IPS-18a (cell line): ENCODE data around the gene MAST4.

Source experiments
- H3K27ac ChIP-seq: one replicate; pipeline ENCODE4 v1.5.1; 2013; ENCODE audit warnings: low read length
- H3K27me3 ChIP-seq: one replicate; pipeline ENCODE4 v1.6.1; 2013; ENCODE audit warnings: mild to moderate bottlenecking, low read length; ENCODE audit not compliant: control insufficient read depth, insufficient read depth
- H3K36me3 ChIP-seq: one replicate; pipeline ENCODE4 v1.6.1; 2013; ENCODE audit warnings: low read depth, low read length; ENCODE audit not compliant: control insufficient read depth
- H3K4me1 ChIP-seq: one replicate; pipeline ENCODE4 v1.6.1; 2013; ENCODE audit warnings: low read depth, low read length; ENCODE audit not compliant: control insufficient read depth
- H3K4me3 ChIP-seq: one replicate; pipeline ENCODE4 v1.5.1; 2013; ENCODE audit warnings: low read length
- H3K9ac ChIP-seq: one replicate; pipeline ENCODE4 v1.6.1; 2013; ENCODE audit warnings: mild to moderate bottlenecking, low read length, moderate library complexity
- H3K9me3 ChIP-seq: one replicate; pipeline ENCODE4 v1.6.1; 2013; ENCODE audit warnings: low read depth, low read length; ENCODE audit not compliant: control insufficient read depth

Gene MAST4

DNA sequence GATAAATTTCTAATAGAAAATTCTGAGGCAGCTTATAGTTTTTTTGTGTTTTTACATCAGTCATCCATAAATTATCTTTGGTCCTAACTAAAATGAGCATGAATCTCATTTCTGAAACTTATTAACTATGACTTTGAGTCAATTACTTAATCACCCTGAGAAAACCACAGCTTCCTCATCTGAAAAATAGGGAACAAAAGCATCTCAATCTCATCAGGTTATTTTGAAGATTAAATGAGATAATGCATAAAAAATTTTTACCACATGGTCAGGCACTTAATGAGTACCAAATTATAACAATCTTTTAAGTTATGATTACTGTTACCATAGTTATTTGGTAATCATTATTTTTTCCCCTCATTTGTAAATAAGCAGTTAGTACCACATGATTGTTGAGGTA, 279.1 kb downstream of the MAST4 start:
- H3K36me3 ChIP-seq, result no peaks in the 10 kb centered on the region
- no peak overlapping the region for H3K4me3 ChIP-seq
- peaks cover 4% of the 10 kb centered on the region for H3K4me1 ChIP-seq
- no peak overlapping the region for H3K27ac ChIP-seq
- no peaks in the 10 kb centered on the region for H3K9me3 ChIP-seq
- H3K9ac ChIP-seq, result no peak overlapping the region
- no peaks in the 10 kb centered on the region for H3K27me3 ChIP-seq

DNA sequence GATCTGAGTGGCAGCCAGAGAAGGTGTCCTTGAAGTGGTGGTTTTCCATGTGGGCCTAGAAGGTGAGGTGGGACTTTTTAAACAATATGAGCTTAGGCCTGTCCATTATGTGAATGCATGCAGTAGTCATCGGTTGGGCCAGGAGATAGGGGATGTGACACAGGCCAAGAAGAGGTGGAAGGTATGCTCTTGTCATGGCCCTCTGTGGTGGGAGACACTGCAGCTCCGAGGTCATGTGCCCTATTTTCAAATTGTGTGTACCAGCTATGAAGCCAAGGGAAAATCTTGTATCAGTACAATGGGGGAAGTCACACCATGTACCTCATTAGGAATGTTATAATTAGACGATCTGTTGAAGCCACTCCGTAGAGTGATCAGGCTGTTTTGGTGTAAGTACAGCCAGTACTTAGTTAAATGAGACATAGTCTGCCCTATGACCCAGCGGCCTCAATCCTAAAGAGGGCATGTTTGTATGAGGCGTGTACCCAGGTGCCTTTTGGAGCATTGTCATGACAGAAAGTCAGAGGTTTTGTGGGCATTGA, 280.1 kb downstream of the MAST4 start:
- no peaks in the 10 kb centered on the region for H3K27me3 ChIP-seq
- H3K9me3 ChIP-seq, result no peaks in the 10 kb centered on the region
- H3K4me3 ChIP-seq, result no peak overlapping the region
- H3K36me3 ChIP-seq, result no peaks in the 10 kb centered on the region
- no peak overlapping the region for H3K9ac ChIP-seq
- peaks cover 4% of the 10 kb centered on the region for H3K4me1 ChIP-seq
- H3K27ac ChIP-seq, result no peak overlapping the region

DNA sequence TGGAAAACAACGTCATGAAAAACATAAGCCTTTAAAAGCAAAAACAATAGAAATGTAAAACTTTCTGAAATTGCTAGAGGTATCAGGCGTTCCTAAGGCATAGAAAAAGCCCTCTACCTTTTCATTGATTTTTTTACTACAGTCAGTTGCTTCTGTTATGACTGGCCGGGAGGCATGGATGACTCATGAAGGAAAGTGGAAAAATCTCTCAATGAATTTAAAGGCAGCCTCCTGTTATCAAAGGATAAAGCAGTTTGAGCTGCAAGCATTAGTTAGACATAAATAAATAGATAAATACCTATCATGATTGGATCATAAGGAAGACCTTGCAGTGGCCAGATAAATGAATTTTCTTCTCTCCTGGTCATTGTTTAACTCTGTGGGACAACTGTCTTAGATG, 281.6 kb downstream of the MAST4 start:
- no peaks in the 10 kb centered on the region for H3K4me1 ChIP-seq
- H3K36me3 ChIP-seq, result no peaks in the 10 kb centered on the region
- H3K9me3 ChIP-seq, result no peaks in the 10 kb centered on the region
- H3K27ac ChIP-seq, result no peak overlapping the region
- H3K4me3 ChIP-seq, result no peak overlapping the region
- no peak overlapping the region for H3K9ac ChIP-seq
- H3K27me3 ChIP-seq, result no peaks in the 10 kb centered on the region

DNA sequence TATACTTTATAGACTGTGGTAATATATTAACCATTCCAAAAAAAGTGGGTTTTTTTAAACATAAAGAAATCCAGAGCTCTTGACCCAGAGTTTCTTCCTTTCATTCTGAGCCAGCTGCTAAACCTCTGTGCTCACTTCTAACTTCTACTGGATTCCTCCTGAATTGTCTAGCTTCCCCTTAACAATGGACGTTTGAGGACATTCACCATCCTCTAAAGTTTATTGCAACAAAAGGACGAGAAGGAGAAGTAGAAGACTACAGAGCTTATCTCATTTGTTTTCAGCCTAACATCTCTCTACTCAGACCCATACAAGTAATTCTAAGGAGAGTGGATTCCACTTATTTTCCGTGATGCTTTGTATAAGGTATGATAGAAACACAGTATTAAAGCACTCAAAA, 284.2 kb downstream of the MAST4 start:
- Histone ChIP-seq H3K27ac (no peak overlapping the region), H3K4me3 (no peak overlapping the region), H3K27me3 (no peaks in the 10 kb centered on the region), H3K9ac (no peak overlapping the region), H3K36me3 (no peaks in the 10 kb centered on the region), H3K9me3 (no peaks in the 10 kb centered on the region), H3K4me1 (no peaks in the 10 kb centered on the region)

DNA sequence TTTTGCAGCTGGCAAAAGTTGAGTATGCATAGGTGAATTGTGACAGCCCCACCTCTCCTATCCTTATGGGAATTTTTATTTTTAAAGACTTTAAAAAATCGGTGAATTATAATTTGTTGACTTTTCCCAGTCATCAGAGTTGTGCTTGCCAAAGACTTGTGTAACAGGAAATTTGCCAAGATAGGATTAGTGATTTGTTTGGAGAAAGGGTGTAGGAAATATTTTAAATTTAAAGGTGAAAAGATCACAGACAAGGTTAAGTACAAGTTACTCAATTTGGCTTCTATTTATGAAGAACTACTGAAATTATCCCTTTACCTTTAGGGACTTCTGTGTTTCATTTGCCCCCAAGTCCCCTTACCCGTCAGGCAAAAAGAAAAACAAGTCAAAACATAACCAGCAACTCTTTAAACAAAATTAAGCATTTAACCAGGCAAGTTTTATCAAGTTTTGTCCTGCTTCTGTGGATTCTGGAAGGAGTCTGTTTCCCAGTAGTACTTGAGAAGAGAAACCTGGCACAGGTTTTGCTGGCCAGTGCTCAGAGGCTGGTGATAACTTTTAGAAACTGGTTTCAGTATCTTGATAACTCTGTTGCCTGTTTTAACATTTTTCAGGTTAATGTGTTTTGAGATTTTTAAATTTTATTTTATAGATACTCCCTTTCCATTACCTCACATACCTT, 285.4 kb downstream of the MAST4 start:
- H3K4me1 ChIP-seq, result no peaks in the 10 kb centered on the region
- no peak overlapping the region for H3K27ac ChIP-seq
- H3K36me3 ChIP-seq, result no peaks in the 10 kb centered on the region
- no peak overlapping the region for H3K9ac ChIP-seq
- no peak overlapping the region for H3K4me3 ChIP-seq
- H3K27me3 ChIP-seq, result no peaks in the 10 kb centered on the region
- H3K9me3 ChIP-seq, result no peaks in the 10 kb centered on the region

DNA sequence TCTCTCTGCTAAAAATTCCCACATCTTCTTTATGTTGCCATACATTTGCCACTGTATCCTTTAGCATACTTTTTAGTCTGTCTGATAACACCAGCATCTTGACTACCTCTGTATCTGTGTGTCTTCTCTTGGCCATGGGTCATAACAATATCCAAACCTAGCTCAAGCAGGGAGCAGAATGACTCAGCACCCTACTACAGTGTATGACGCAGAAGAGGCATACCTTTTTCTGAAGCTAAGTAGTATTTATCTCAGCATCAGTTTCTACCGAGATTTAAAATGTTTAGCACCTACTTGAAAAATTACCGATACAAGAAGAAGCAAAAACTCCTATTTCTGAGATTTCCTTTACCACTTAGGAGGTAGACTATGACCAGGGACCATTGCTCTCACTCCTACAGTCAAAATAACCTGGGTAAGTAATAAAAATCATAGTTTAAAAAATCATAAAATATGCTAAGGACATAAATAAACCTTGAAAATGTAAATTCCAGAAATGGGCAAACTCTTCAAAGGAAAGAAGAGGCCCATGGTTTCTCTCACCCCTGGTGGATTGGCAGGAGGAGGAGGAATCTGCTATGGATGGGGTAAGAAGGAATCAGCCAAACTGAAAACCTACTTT, 286.5 kb downstream of the MAST4 start:
- H3K4me3 ChIP-seq, result no peak overlapping the region
- no peak overlapping the region for H3K9ac ChIP-seq
- H3K27ac ChIP-seq, result no peak overlapping the region
- no peaks in the 10 kb centered on the region for H3K27me3 ChIP-seq
- no peaks in the 10 kb centered on the region for H3K36me3 ChIP-seq
- H3K4me1 ChIP-seq, result no peaks in the 10 kb centered on the region
- no peaks in the 10 kb centered on the region for H3K9me3 ChIP-seq

DNA sequence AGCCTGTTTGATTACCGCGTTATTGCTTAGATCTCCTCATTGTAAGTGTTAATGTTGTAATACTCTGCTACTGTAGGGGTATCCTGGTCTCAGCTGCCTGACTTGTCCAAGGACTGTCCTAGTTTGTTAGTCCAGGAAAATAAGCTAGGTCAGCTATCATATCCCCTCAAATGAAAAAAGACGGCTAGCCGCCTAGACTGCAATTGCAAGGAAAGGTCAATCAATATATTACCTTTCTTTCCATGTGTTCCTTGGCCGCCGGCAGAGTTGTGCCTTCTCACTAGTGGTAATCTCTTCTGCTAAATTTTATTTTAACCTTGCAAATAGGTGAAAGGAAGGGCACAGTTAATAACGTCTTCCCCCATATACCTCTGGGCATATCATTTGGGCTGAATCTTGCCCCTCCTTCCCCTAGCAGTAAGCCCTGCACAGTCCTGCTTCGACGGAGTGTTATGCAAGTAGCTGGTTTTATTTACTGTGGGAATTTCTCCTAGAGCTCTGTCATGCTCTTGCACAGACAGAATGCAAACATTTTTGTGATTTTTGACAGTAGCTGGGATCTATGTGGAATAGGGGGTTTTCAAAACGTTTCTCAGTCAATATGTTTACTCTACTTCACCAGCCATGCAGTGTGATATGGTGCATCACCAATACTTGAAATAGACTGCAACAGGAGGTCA, 288.5 kb downstream of the MAST4 start:
- Histone ChIP-seq H3K9ac (no peak overlapping the region), H3K4me1 (no peaks in the 10 kb centered on the region), H3K9me3 (no peaks in the 10 kb centered on the region), H3K27ac (no peak overlapping the region), H3K36me3 (no peaks in the 10 kb centered on the region), H3K4me3 (no peak overlapping the region), H3K27me3 (no peaks in the 10 kb centered on the region)

DNA sequence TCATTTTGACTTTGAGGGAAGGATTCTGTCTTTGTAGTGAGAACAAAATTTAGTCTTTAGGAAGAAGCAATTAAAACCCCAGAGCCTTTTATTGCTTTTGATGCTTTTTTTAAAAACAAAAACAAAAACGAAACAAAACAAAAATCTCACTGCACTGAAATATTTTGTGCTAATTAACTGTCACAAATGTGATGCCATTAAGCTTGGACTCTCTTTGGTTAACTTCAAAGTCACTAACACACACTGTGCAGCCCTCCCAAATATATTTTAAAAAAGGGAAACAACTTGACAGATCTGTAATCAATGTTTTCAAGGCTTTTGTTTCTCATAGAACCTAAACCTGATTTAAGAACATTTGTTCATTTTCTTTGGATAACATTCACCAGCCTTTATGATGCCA, 290.7 kb downstream of the MAST4 start:
- no peaks in the 10 kb centered on the region for H3K27me3 ChIP-seq
- no peaks in the 10 kb centered on the region for H3K36me3 ChIP-seq
- H3K4me1 ChIP-seq, result peaks cover 6% of the 10 kb centered on the region
- no peak overlapping the region for H3K4me3 ChIP-seq
- no peaks in the 10 kb centered on the region for H3K9me3 ChIP-seq
- H3K27ac ChIP-seq, result no peak overlapping the region
- no peak overlapping the region for H3K9ac ChIP-seq

DNA sequence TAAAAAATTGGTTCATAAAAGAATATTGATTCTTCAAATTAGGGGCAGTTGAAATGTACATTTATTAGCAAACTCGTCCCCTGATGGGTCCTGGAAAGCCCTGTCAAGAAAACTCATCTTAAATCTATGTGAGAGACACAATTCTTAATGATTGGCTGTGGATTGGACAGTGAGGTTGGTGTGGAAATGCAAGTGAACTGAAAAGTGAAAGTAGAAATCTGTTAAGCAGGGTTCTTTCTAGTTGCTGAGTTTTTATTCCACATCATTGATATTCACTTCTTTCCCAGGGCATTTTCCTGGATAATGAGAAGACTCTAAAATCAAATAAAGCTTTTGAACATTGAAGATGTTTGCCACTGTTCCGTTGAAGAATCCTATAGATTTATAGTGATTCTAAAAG, 292.4 kb downstream of the MAST4 start:
- H3K4me1 ChIP-seq, result peaks cover 6% of the 10 kb centered on the region
- no peak overlapping the region for H3K4me3 ChIP-seq
- H3K36me3 ChIP-seq, result no peaks in the 10 kb centered on the region
- H3K9me3 ChIP-seq, result no peaks in the 10 kb centered on the region
- H3K27me3 ChIP-seq, result no peaks in the 10 kb centered on the region
- H3K9ac ChIP-seq, result no peak overlapping the region
- H3K27ac ChIP-seq, result no peak overlapping the region

DNA sequence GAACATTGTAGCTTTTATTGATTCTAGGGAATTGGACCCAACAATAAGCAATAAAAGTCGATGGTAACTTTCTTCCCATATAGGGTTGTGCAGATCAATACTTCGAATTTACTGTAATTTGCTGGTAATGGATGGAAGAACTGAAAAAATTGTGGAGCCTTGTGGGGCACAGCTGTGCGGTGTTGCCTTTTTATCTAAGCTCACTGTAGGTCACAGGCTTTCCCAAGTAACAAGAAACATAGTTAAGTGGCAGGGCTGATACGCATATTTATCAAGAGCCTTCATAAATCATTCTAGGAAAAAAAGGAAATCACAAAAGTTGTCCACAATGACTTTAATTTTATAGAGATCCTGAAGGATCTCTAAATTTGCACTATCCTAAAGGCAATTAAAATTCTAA, 292.9 kb downstream of the MAST4 start:
- no peak overlapping the region for H3K4me3 ChIP-seq
- H3K27me3 ChIP-seq, result no peaks in the 10 kb centered on the region
- H3K9ac ChIP-seq, result no peak overlapping the region
- no peaks in the 10 kb centered on the region for H3K9me3 ChIP-seq
- no peak overlapping the region for H3K27ac ChIP-seq
- H3K36me3 ChIP-seq, result no peaks in the 10 kb centered on the region
- peaks cover 6% of the 10 kb centered on the region for H3K4me1 ChIP-seq

DNA sequence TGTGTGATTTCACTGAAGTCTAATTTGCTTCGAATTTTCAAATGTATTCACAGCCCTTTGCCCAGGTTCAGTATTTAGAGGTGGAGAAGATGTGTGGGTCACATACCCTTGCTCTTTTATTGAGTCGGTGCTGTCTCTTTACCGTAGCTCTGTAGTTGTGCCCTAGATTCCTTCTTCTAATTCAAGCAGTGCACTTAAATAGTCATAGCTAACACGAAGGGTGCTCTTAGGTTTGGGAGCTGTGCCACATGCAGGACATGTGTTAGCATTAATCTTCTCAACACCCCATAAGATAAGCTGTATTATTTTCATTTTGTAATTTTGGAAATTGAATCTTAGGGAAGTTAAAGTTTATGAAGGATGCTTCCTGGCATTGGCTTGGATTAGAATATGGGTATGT, 293.3 kb downstream of the MAST4 start:
- H3K36me3 ChIP-seq, result no peaks in the 10 kb centered on the region
- no peaks in the 10 kb centered on the region for H3K27me3 ChIP-seq
- H3K9ac ChIP-seq, result no peak overlapping the region
- no peak overlapping the region for H3K27ac ChIP-seq
- no peak overlapping the region for H3K4me3 ChIP-seq
- peaks cover 6% of the 10 kb centered on the region for H3K4me1 ChIP-seq
- H3K9me3 ChIP-seq, result no peaks in the 10 kb centered on the region
